ENCODE data around the gene FNDC10.
"Not testable (repeated sequence)": the region's sequence is repeated elsewhere in the genome, so short reads cannot be mapped to it uniquely, and the experiment has no call there.

FNDC10 gene

DNA sequence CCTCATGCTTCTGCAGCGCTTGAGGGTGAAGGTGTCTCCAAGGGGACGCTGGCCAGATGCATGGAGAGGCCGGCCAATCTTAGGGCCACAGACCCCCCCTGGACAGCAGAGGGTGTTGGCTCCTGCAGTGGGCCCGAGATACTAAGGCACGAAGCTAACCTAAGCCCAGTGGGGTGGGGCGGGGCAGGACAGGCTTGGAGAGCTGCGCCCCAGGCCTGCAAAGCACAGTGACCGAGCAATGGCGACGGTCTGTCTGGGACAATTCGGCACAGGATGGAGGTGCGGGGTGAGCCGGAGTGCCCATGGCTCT is 1.3 kb downstream of the FNDC10 start:
- no peak for DNase-seq

DNA sequence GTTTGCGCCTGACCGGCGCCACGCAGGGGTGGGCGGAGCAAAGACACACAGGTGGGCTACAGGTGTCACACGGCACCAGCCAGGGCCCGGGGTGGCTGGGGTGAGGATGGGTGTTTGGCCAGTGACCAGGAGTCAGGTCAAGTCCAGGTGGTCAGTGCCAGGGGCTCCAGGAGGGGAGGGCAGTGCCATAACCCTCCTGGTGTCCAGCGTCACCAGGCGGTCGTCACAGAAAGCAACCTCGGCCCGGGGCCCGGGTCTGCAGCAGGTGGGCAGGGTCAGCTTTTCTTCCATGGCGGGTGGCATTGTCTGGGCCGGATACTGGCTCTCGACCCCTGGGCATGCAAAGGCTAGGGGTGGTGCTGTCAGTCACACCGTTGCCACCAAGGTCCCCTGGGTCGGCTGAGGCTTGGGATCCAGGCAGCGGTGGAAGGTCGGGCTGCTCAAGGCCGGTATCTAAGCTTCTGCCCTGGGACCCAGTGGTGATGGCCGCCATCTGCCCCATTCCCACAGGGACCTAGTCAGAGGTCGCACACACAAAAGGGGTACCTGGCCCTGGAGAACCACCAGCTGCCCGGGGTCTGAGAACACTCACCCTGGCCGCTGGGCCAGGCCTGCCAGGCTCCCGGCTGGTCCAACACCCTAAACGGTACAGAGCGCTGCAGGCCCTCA is 1.8 kb downstream of the FNDC10 start:
- no peak for DNase-seq

DNA sequence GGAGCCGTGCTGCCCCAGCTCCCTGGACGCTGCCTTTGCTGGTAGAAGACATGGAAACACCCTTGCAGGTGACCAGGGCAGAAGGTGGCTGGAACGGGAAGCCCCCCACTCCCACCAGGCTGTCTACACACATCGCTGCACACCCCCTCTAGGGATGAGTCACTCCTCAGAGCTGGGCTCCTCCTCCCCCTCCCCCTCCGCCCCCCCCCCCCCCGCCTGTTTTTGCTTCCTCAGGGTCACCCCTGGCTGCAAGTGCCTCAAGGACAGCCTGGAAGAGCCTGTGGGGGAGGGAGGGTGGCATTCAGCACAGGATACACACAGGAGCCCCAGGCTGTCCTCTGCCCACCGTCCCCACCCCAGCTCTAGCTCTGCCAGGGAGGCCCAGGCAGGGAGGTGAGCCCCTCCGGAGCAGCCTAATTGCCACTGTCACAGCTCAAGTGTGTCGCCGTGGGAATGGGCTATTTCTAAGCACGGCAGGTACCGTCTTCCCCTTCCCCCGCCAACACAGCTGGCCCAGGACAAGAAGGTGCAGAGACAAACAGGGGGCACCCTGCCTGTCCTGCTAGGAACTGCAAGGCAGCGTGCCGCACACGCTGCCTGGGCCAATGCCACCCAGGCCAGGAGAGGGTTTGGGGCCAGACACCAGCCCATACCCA is 2.5 kb downstream of the FNDC10 start:
- DNase-seq = no peak

DNA sequence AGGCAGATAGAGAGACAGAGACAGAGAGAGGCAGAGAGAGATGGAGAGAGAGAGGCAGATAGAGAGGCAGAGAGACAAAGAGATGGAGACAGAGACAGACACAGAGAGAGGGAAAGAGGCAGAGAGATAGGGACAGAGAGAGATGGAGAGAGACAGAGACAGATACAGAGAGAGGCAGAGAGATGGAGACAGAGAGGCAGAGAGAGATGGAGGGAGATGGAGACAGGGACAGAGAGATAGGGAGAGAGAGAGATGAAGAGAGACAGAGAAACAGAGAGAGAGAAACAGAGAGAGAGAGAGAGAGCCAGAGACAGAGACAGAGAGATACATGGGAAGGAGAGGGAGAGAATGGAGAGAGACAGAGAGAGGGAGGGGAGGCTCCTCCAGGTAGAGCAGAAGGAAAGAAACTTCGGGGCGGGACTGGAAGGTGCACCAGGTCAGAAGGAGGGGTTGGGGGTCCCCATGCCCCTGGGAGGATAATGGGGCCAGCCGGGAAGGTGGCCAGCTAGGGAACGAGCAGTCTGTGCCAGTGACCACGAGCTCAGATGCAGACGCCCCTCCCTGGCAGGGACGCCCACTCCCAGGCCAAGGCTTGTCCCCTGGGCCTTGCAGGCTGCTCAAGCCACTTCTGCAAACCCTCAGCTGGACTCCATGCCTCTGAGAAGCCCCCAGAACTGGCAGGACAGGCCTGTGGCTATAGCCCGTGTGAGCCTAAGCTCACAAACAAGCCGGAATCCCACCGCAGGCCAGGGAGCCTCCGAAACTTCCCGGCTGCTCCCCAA is 3.3 kb downstream of the FNDC10 start:
- no peak for DNase-seq

DNA sequence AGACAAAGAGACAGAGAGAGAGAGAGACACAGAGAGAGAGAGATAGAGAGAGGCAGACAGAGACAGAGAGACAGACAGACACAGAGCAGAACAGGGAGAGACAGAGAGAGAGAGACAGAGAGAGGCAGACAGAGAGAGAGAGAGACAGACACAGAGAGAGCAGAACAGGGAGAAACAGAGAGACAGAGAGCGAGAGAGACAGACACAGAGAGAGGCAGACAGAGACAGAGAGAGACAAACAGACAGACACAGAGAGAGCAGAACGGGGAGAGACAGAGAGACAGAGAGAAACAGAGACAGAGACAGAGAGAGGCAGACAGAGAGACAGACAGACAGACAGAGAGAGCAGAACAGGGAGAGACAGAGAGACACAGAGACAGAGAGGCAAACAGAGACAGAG is 4.6 kb downstream of the FNDC10 start:
- DNase-seq = not testable (repeated sequence)

DNA sequence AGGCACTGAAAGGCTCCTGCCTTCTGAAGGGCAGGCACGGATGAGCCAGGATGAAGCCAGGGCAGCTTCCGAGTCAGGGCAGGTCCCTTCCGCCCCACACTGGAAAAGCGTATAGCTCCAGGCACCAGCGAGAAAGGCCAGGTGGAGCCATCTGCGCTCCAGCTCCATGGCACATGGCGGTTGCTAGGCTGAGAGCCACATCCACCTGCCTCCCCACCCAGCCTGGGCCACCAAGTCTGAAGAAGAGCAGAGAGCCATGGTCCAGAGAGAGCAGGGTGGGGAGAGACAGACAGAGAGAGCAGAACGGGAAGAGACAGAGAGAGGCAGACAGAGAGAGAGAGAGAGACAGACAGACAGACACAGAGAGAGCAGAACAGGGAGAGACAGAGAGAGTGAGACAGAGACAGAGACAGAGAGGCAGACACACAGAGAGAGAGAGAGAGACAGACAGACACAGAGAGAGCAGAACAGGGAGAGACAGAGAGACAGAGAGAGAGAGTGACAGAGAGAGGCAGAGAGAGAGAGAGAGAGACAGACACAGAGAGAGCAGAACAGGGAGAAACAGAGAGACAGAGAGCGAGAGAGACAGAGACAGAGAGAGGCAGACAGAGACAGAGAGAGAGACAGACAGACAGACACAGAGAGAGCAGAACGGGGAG is 5.2 kb downstream of the FNDC10 start:
- DNase-seq = no peak

DNA sequence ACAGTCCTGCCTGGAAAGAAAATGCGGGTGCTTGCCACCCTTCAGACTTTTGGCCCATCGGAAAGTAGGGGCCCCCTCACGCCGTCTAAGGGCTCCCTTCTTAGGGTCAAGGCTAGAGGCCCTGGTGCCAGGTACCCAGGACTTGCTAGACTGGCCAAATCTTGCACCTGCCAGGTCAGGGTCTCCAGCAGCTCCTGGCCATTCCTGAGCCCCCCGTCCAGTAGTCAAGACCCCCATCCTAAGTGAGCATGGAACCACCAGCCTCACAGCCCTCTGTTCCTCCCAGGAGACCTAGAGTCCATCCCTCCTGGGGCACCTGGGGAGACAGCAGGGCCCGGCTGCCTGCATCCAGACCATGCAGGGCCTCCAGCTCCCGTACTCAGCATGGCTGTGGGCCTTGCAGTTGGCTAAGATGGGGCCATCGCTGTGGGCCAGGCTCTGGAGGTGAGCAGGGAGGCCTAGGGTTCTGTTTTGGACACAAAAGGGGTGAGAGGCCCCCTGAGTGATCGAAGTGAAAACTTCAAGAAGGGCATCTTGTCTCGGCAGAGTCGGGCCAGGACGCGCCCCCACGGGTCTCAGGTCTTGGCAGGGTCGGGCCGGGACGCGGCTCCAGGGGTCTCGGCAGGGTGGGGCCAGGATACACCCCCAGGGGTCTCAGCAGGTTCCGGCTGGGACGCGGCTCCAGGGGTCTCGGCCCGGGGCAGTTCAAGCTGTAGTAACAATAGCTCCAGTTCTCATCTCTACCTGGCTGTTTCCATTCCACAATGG is 5.9 kb downstream of the FNDC10 start:
- no peak for DNase-seq

DNA sequence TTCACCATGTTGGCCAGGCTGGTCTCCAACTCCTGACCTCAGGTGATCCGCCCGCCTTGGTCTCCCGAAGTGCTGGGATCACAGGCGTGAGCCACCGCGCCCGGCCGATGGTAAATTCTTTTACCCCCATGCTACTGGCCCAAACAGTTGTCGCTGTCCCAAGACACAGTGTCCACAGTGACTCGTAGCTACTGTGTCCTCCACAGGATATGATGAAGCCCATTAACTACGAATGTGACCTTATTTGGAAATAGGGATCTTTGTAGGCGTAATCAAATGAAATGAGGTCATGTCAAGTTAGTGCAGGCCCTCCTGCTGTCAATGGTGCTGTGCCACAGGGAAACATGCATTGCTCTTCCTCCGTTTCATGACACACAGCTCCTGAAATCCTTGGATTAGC is 8.5 kb downstream of the FNDC10 start:
- DNase-seq = no peak

DNA sequence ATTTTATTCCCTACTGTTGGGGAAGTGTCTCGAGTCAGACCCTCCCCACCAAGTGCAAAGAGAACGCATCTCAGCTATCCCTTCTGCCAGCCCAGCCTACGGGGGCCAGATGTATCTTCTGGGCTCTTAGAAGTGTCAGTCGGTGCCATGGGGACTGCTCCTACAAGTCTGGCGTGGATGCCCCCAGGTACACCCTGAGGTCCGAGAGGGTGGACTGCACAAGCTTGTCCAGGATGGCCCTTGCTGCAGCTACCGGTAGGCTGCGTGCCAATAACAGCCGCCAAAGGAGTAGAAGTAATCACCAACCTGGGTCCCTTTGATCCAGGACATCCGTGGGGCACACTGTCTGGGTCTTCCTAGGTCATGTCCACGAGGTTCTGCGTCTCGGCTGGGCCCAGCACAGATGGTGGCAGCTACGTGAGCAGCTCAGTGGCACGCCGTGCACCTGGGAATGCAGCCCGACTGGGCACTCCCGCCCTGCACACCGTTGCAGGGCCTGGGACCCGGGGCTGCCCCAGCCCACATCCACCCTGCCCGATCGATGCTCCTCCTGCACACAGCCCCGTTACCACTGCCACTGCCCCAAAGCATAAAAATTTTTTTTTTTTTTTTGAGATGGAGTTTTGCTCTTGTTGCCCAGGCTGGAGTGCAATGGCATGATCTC is 16.5 kb downstream of the FNDC10 start:
- DNase-seq = no peak

DNA sequence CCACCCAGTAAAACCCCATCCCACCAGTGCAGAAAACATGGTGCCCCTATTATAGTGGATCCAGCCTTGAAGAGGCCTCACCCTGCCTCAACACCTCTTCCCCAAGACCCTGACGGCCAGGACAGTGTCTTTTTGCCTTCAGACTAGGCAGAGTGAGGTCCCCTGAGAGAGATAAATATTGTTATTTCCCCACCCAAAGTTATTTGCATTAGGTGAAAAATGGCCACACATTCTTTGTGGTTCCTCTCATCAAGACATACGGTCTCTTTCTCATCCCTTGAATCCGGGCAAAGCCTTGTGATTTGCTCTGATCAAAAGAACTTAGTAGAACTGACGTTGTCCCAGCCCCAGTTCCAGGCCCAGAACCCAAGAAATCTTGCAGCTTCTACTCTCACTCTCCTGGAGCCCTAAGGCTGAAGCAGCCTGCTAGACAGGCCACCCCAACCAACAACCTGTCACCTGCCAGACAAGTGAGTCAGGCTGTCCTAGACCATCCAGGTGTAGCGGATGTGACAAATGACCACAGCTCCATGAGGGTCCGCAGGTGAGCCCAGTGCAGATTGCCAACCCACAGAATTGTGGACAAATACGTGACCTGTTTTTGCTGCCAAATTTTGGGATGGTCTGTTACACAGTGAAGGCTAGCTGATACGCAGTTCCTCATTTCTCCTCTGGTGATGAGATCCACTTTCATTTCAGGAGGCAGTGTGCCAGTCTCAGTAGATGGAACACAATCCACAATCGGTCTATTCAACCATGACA is 17.2 kb downstream of the FNDC10 start:
- no peak for DNase-seq

DNA sequence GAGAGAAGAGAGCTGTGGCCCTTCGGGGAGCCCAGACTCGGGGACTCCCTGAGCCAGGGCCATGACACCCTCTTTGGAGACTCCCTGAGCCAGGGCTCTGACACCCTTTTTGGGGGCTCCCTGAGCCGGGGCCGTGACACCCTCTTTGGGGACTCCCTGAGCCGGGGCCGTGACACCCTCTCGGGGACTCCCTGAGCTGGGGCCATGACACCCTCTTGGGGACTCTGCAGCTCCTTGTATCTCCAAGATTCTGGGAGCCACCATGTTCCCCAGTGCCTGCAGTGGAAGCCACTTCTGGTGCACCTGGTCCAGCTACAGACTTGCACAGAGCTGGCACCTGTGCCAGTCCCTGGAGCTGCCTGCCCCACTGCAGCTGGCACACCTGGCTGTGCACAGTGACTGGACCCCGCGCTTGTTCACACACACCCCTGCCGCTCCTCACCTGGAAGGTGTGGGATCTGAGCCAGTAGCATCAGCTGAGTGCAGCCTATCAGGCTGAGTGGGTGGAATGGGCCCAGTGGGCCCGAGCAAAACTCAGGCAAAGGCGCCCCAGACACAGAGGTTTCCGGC is 21.5 kb downstream of the FNDC10 start:
- no peak for DNase-seq

DNA sequence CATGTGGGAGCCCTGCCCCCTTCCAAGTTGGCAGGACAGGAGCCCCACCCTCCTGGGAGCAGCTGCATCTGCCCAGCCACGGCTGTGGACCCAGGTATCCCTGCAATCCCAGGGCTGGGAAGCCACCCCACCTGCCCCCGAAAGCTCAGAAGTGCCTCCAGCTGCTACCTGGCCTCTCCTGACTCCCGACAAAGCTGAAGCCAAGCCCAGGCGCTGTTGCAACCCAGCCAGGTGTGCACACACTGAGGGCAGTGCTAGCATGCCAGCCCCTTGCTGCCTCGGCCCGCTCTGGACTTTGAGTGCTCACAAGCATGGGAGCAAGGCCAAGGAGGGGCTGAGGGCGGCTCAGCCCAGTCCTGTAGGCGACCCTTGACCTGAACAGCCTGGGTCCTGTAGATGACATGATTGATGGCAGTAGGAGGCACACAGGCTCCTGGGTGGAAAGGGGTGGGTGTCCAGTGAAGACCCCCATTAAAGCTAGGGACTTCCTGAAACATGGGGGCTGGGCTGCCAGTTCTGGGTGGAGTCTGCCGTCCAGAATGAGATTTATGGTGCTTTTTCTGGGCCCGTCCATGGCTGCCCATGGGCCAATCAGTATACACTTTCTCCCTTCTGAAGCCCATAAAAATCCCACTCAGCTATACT is 22.4 kb downstream of the FNDC10 start:
- DNase-seq = no peak

DNA sequence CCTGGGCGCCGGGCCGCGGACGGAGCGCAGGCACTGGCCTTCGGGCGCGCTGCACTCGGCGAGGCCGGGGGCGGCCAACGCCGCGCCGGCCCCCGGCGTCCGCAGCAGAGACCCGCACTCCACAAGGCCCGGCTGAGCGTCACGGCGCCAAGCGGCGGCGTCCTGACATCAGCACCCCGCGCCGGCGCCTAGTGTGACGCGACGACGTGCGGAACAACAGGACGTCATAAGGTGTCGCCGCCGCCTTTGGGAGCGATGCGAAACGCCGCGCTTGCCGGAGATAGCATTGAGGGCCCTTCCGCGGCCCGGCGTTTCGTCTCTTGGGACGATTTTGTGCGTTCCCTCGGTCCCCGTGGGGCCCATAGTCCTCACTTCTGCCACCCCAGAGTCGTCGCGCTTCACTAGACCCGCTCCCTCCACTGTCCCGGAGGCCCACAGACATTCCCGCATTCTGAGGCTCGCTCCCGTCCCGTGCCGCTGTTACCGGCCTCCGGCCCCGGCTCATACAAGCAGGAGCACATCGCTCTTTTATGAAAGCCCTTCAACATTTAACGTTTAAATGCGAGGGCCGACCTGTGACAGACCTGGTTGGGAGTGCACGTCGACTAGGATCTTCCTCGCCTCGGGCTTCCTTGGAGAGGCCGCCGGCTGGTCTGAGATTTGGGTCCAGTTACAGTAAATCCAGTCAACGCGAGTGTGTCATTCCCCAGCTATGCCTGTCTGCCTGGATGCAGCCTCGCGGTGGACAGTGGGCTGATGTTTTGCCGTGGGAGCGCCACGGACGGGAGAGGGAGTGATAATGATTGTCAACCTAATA is 25.0 kb downstream of the FNDC10 start, which contains the start of gene SSU72:
SSU72 (minus strand) TSS at position 143 of the 817 bp plus-strand sequence. CDS start 306 bp downstream, outside the sequence.
- peak; percentile 91 for DNase-seq

DNA sequence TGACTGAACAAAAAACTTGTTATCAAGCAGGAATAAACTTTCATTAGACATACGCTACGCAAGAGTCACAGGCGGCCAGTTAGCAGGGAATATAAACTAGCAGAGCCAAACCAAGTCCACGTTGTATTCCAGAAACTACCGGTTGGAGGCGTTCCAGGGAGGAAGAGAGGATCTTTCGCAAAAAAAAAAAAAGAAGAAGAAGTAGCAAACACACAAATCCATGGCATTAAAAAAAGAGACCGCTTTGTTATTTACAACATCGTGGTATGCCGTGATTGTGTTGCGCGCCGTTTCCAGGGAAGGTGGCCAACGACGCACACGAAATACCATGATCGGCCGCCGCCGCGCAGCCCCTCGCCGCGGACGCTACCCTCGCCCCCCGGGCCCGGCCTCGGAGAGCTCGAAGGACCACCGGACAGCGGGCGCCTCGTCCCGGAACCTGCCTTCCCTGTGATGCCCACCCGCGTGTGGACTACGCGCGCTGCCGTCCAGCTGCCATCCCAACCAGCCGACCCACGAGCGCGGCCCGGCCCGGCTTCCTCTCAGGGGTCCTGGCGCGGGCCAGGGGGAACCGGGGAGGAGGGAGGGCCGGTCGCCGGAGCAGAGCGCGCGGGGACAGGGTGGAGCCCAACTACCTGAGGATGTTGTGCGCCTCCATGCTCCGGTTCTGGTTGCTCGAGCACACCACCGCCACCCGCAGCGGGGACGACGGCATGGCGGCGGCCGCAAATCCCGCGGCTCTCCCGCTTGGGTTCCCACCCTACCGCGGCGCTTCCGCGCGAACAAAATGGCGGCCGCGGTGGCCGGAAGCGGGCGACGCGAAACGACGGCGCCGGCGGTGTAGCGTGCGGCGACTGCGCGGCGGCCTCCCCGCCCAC is 25.9 kb downstream of the FNDC10 start:
- peak; percentile 76 for DNase-seq

DNA sequence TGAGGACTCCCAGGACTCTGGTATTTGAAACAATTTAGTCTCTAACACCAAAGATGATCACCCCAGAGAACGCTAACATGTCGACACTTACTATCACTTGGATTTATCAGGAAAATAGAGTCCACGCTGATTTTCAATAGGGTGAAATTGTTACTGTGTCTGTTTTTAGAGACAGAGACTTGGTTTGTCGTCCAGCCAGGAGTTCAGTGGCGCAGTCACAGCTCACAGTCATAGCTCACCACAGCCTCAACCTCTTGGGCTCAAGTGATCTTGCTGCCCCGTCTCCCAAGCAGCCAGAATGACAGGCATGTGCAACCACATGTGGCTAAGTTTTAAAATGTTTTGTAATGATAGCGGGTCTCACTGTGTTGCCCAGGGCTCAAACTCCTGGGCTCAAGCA is 30.6 kb downstream of the FNDC10 start:
- DNase-seq = no peak

DNA sequence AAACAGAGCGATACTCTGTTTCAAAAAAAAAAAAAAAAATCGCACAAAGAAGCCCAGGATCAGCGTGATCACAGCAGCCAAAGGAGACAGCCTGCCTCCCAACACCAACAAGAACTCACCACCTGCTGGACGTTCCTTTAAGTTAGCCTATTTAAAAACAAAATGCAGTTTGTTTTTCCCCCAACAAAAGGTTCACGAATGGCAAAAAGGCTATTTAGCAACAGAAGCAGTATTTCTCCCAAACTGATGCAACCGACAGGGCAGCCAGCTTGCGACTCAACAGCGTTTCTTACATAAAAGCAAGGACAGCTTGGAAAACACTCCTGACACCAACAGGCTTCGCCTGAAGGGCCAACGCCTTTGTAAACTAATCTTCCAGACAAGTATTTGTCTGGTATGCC is 32.0 kb downstream of the FNDC10 start:
- no peak for DNase-seq

DNA sequence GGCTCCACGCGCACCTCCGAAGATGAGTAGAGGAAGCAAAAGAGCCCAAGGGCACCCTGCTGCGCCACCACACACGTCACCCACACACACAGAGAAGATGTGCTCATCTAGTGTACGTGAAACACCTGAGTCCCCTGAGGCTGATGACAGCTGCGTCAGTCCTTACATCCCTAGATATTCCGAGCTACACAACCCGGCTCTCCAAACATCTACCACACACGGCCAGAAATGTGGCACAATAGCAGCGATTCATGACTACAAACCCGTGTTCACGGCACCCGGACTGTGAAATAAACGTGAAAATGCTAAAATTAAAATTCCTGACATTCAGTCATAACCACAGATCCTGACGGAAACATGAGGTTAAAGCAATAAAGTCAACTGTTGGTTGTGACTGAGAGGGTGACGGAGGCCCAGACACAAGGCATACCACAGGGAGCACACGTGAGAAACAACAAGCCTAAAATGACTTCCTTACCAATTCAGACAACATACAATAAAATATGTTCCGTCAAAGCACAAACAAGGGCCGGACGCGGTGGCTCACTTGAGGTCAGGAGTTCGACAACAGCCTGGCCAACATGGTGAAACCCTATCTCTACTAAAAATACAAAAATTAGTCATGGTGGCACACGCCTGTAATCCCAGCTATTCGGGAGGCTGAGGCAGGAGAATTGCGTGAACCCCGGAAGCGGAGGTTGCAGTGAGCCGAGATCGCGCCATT is 32.6 kb downstream of the FNDC10 start:
- no peak for DNase-seq

DNA sequence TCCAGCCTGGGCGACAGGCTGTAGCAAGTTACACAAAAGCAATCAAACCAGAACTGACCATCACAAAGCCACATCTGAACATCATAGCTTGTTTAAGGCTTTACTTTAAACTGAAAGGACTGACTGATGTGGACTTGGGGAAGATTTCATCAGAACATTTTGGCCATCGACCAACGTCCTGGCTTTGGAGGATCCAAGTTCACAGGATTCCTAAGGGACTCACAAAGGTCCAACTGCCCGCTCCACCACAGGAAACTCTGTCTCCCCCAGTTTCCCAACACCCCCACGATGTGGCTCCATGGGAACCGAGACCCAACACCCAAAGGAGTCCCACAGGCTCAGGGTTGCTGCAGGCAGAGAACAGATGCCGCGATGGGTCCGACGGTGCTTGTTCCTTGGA is 34.6 kb downstream of the FNDC10 start:
- no peak for DNase-seq

Measured in CD4-positive, alpha-beta T cell treated with Interferon gamma for 1 hour (primary cell).